Left ventricle myocardium superior (tissue), 1 donor: ENCODE measurements around the gene EPS8L3. TPM values are rescaled to one million over a fixed set of nuclear protein-coding genes. Genes with fewer than 3 reads are reported as not detected.

Experiments used
- ATAC-seq: fragments of 200-7000 bp; cut with Tn5 transposase; one replicate; pipeline ENCODE4 v1.9.1; 2020; ENCODE audit warnings: mild to moderate bottlenecking, moderate library complexity
- DNase-seq: peaks from one replicate; pipeline ENCODE4 v3.0.0-alpha.2; 2020
- intact Hi-C: fragments of 100-400 bp; cut with micrococcal nuclease; formaldehyde crosslinking; loops from one replicate; pipeline ENCODE4 v1.11.0; 2022
- total RNA-seq: library from RNA; stranded (reverse); fragmentation: NEBNext Ultra II Directional; extraction: Animal tissue kit (Norgen Biotek cat#: 25700); gene quantifications from one replicate; pipeline ENCODE4 v1.2.1, GENCODE V29; 2021
- donor health status: DM: no; HTN: yes; CAD: no; lungs with severe emphysema.

Gene EPS8L3
- total RNA-seq, 1 donor from 2014 or later = not detected

GRCh38 chr1:109794319-109795132 lies 30.8 kb upstream of the EPS8L3 start:
- DNase-seq (no peak), ATAC-seq (no peak)
- intact Hi-C loops = no loop called here

DNA sequence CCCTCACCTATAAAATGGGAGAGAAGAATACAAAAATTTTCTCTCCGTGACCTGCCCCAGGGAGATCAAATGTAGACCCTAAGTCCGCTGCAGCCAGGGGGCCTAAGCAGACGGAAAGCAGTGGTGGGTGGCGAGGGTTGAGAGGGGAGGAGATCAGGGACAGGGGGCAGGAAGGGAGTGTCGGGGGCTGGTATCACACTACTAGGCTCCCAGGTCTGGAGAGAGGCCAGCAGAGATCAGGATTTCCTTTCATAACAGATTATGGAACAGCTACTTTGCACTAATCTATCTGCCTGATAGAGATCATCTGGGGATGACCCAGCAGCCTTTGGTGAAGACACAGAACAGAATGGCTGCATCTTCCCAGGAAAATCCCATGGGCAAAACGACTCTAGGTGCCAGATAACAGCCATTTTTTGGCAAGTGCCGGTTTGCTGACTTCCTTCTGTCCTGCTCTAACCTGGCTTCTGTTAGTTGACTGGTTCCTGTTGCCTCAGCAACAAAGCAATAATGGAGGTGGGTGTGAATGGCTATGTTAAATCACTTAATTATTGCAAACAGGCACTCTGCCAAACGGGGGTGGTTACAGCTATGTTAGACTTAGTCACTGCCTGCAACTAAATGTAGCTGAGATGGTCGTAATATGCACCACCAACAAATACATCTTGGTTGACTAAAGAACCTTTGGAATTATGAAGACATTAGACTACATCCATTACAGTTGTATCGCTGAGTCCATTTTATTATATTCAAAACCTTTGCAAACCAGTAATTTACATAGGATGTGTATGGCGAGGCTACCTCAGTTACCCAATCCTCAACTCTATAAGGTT lies 30.0 kb upstream of the EPS8L3 start:
- intact Hi-C loops = no loop called here
- ATAC-seq = peak; percentile 56

GRCh38 chr1:109793089-109793485 lies 29.4 kb upstream of the EPS8L3 start:
- intact Hi-C loops = no loop called here
- no peak for ATAC-seq
- no peak for DNase-seq

More for the DNA sequence above, 30.0 kb upstream of the EPS8L3 start:
- no peak for DNase-seq

DNA sequence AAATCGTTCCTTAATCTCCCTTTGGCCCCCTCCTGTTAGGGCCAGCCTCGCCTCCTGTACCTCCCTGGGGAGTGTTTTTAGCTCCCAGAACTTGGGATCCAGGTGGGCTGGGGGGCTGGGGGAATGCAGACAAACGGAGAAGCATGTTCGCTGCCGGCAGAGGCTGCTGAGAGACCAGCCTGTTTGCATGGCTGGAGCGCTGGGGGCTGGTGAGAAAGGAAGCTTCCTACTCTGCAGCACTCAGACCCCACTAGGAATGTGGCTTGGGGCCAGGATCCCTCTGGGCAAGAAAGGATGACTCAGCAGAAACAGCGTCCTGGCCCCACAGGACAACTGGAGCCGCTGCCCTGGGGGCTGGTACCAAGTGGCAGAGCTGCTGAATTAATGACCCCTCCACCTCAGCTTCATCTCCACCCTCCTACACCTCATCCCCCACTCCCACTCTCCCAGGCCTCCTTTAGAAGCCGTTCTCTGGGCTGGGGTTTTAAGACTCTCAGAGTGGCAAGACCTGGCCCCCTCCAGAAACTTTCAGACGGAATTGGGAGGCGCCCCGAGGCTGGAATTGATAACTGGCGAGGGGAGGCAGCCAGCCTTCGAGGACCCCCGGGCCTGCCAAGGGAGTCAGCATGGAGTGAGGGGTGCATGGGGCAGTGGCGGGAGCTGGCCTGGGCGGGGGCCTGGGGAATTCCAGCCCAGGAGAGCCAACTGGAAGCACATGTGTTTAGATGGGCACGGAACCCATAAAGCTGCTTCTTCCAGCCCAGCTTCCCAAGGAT lies 28.5 kb upstream of the EPS8L3 start:
- intact Hi-C loops = no loop called here
- ATAC-seq = peak; percentile 69
- peak; percentile 75 for DNase-seq

DNA sequence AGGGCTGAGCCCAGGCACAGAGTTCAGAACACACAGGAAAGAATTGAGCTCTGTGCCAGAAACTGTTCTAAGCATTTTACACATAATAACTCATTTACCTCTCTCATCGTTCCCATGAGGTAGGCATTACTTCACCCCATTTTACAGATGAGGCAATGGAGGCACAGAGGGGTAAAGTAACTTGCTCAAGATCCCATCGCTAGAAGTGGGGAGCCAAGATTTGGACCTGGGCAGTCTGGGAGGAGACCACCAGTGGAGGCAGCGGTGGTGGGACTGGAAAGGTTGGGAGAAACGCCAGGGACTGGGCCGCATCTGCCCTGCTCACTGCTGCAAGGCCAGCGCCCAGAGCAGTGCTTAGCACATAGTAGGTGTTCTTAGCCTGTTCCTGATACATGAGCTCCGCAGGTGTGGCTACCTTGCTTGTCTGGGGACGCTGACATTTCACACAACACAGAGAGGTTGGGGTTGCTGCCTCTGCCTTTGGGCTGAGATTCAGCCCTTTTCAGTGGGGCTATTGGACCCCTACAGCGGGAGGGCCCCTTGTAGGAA lies 27.8 kb upstream of the EPS8L3 start:
- DNase-seq = no peak
- no peak for ATAC-seq
- intact Hi-C loops = no loop called here

GRCh38 chr1:109790735-109791494 lies 27.2 kb upstream of the EPS8L3 start:
- peak; percentile 52 for ATAC-seq
- peak; percentile 70 for DNase-seq
- intact Hi-C loops = no loop called here

GRCh38 chr1:109790329-109790728 lies 26.6 kb upstream of the EPS8L3 start:
- intact Hi-C loops = no loop called here
- ATAC-seq (no peak), DNase-seq (no peak)

- DNase-seq (no peak), ATAC-seq (no peak)
- intact Hi-C loops = no loop called here
These were observed 25.9 kb upstream of the EPS8L3 start for GRCh38 chr1:109789551-109790180.

DNA sequence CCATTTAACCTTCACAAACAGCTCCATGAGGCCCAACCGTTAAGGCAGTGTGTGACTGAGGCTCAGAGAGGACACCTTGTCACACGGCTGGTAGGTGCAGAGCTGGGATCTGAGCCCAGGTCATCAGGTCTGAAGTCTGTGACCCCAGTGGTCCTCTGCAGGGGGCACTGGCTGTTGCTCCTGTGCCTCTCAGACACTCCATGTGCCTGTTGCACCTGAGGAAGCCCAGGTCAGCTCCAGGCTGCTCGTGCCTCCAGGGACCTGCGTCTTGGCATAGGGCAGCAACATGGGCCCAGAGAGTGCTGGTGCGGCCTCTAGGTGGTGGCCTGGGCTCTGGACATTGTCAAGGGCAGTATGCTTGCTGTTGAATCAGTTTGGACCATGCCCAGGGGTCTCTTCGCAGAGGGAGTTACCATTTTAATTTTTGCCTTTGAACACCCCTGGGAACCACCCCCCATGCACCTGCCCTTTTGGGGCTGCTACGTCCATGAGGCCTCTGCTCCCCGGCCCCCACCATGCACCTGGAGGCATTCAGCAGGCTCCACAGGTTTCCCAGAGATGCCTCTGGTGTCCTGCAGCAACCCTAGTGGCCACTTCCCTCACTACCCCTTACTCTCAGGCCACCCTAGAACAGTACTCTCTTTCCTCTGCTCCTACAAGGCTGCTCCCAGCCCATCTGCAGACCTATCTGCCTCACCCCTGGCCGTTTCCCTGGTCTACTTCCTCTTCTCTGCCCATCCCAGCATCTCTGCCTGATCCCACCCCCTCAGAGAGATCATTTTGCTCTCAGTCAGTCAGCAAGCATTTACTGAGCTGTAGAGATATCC lies 25.2 kb upstream of the EPS8L3 start:
- ATAC-seq (no peak), DNase-seq (no peak)
- intact Hi-C loops = no loop called here

GRCh38 chr1:109787845-109788601 lies 24.3 kb upstream of the EPS8L3 start:
- DNase-seq (no peak), ATAC-seq (no peak)
- intact Hi-C loops = no loop called here

DNA sequence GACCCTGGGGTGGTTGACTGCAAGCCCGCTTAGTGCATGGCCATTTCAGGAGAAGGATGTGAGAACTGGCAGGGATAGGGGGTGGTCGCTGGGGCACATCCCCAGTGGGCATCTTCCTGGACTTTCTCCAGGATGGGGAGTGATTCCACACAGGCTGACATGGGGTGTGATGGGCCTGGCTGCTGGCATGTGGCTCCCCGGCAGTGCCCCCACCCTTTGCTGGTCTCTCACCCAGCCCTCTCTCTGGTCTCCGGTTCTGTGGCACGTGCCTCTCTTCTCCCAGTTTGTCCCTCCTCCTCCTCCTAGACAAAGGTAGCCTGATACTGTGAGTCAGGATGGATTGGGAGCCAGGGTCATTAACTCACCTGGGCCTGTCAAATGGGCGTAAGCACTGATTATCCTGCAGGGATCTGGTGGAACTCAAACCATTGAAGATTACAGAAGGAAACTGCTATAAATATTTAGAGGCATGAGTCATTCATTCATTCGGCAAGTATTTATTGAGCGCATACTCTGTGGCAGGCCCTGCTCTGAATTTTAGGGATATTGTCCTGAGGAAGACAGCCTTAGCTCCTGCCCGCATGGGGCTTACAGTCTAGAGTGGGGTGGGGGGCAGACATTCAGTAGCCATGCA lies 23.6 kb upstream of the EPS8L3 start:
- ATAC-seq = no peak
- intact Hi-C loops = no loop called here
- no peak for DNase-seq

DNA sequence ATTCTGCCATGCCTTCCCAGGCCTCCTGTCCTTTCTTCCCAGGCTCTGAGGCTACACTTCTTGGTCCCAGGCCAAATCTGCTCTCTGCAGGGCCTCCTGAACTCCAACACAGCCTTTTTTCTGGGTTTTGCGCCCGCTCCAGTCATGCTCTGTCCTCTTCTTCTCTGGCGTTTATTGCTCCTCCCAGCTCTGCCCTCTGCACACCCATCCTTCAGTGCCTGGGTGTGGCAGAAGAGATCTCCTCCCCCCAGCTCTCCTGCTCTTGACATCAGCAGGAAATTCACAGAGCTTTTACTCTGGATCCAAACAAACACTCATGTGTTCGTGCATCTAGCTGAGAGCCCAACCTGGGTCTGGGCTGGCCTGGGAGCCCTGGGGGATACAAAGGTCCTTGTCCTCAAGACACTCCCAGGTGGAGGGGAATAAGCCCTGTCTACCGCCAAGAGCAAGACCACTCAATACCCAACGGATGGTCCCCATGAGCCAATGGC lies 22.9 kb upstream of the EPS8L3 start:
- ATAC-seq = no peak
- intact Hi-C loops = no loop called here
- no peak for DNase-seq

GRCh38 chr1:109786112-109786480 lies 22.4 kb upstream of the EPS8L3 start:
- ATAC-seq = no peak
- no peak for DNase-seq
- intact Hi-C loops = no loop called here

GRCh38 chr1:109785446-109786111 lies 21.9 kb upstream of the EPS8L3 start:
- ATAC-seq (no peak), DNase-seq (no peak)
- intact Hi-C loops = no loop called here

DNA sequence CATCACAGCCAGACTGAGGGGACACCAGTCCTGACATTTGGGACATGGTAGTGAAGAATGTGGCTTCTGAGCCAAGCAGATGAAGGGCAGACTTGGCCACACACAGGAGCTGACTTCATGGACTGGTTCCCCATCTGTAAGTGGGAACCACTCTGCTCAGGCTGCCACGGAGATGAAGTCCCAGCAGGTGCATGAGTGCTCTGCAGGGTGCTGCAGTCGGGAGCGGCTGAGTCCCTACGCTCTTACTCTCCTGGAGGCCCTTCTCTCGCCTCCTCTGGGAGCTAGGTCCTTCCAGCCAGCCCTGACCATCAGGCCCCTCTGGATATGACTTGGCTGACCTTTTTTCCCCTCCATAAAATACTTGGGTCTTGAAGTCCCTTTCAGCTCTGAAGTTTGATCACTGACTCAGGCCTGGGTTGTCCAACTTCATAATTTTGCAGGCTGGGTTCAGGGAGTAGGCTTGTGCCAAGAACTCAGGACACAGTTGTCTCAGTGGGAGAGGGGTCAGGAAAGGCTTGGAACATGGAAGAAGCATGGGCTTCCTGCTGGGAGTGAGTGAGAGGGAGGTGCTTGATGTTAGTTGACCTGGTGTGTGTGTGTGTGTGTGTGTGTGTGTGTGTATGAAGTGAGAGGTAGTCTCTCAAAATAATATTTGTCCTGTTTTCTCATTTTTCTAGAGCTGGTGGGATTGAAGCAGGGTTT lies 21.0 kb upstream of the EPS8L3 start:
- intact Hi-C loops = no loop called here
- ATAC-seq = no peak
- DNase-seq = no peak
